Measurements from ENCODE around the gene EBF4. TPM values are rescaled to one million over a fixed set of nuclear protein-coding genes. Genes with fewer than 3 reads are reported as not detected.
A peak's percentile ranks its signal among the peaks of the same experiment; 100 is the strongest.

The EBF4 gene
- polyA plus RNA-seq, 1 experiment = 0.60 TPM

DNA sequence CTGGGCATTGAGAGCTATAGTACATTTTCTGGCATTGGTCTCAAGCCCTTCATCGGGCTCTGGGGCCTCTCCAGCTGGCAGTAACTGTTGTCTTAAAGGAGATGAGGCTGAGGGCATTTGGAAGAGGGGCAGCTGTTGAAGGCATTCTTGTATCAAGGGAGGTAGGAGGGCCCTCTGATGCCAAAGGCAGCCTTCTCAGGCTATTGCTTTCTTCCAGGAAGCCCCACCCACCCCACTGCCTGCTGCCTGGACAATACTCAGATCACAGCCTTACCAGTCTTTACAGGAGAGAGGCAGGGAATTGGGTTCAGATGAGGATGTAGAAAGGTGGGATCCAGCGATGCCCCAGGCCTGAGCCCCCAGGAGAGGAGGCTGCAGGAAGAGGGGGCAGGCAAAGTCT lies 61.8 kb downstream of the EBF4 start:
- CTCF ChIA-PET = interaction anchor here (1.0 to 4.3 kb wide), 4 partner anchors 86 to 247 kb away, joined by 3 to 40 read pairs (median 10); partner anchors contain the start of genes PCED1A and VPS16
- H3K27me3 ChIP-seq (ENCODE audit: control insufficient read depth, insufficient read depth, low read length) = peaks cover 75% of the 10 kb centered on the region
- no peak for DNase-seq (ENCODE audit: low read depth, low spot score)
- H3K9me3 ChIP-seq (ENCODE audit: control insufficient read depth, insufficient read depth, low read length) = no peaks in the 10 kb centered on the region; the same call in 1 of the 2 replicates
- TF ChIP-seq CTCF (IDR thresholded peaks at IDR 0.05; ENCODE audit: low read depth, low read length) = no peak
- H3K4me3 ChIP-seq (ENCODE audit: low read depth, low read length) = no peak overlapping the region
- H3K27ac ChIP-seq (ENCODE audit: low read depth, low read length) = no peak overlapping the region
- POLR2A ChIA-PET = no interaction called here

DNA sequence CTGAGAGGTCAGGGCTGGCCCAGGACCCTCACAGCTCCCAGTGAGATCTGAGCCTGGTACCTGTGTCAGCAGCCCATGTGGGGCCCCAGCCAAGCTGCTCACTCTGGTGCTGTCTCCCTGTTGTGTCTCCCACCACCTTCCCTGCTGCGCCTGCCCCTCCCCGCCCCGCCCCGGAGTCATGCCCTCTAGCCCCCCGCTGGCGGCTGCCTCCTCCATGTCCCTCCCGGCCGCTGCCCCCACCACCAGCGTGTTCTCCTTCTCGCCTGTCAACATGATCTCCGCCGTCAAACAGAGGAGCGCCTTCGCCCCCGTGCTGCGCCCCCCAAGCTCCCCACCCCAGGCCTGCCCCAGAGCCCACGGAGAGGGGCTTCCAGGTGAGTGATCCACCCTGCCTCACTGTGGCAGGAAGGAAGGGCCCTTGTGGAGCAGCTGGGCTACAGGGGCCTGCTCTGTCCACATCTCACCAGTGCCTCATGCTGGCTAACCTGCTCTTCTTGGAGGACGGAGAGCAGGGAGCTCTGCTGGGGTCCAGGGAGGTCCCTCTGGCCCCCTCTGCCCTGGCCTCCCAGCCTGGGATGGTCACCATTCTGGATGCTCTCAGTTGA lies 63.0 kb downstream of the EBF4 start:
- DNase-seq (ENCODE audit: low read depth, low spot score) = no peak
- H3K27me3 ChIP-seq (ENCODE audit: control insufficient read depth, insufficient read depth, low read length) = peaks cover 71% of the 10 kb centered on the region
- no peak for TF ChIP-seq CTCF (IDR thresholded peaks at IDR 0.05; ENCODE audit: low read depth, low read length)

DNA sequence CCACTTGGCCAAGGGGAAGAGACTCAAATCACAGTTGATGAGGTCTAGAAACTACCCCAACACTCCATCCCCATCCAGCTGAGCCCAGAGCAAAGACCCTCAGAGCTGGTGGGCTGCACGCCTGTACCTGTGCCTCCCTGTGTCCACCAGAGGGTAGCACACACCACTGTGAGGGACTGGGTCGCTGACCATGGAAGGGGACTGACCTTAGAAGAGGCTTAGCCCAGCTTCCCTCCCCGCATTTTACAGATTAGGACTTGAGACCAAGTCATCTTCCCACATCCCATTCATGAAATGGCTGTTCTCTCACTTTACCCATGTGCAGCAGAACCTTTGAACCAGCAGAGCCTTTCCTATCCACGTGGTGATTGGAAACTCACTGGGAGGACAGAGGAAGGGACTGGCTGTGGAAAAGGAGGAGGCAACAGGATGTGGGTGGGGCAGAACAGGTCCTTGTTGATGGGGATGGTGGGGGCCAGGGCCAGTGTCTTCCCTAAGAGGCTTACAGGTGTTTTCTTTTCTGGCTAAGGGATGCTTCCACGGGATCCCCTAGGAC lies 63.6 kb downstream of the EBF4 start:
- no peaks in the 10 kb centered on the region for H3K9me3 ChIP-seq (ENCODE audit: control insufficient read depth, insufficient read depth, low read length)
- H3K4me3 ChIP-seq (ENCODE audit: low read depth, low read length) = no peak overlapping the region
- ChIA-PET POLR2A (no interaction called here), CTCF (interaction anchor here (0.9 to 4.3 kb wide), 9 partner anchors 10 to 245 kb away, joined by 3 to 40 read pairs (median 4); no protein-coding TSS in a partner anchor)
- no peak overlapping the region for H3K27ac ChIP-seq (ENCODE audit: low read depth, low read length)
- TF ChIP-seq CTCF (IDR thresholded peaks at IDR 0.05; ENCODE audit: low read depth, low read length) = peak; percentile 85
- H3K27me3 ChIP-seq (ENCODE audit: control insufficient read depth, insufficient read depth, low read length) = peaks cover 65% of the 10 kb centered on the region
- DNase-seq (ENCODE audit: low read depth, low spot score) = peak; percentile 27

More for the DNA sequence above, 63.0 kb downstream of the EBF4 start:
- Histone ChIP-seq H3K27ac (ENCODE audit: low read depth, low read length) (no peak overlapping the region), H3K4me3 (ENCODE audit: low read depth, low read length) (no peak overlapping the region), H3K9me3 (ENCODE audit: control insufficient read depth, insufficient read depth, low read length) (no peaks in the 10 kb centered on the region)
- ChIA-PET POLR2A (interaction anchor here (0.7 kb wide), 1 partner anchor 35 kb away, joined by 8 read pairs; no protein-coding TSS in a partner anchor), CTCF (interaction anchor here (0.6 to 4.3 kb wide), 12 partner anchors 11 to 246 kb away, joined by 3 to 40 read pairs (median 4); partner anchors contain the start of genes PCED1A and VPS16)

DNA sequence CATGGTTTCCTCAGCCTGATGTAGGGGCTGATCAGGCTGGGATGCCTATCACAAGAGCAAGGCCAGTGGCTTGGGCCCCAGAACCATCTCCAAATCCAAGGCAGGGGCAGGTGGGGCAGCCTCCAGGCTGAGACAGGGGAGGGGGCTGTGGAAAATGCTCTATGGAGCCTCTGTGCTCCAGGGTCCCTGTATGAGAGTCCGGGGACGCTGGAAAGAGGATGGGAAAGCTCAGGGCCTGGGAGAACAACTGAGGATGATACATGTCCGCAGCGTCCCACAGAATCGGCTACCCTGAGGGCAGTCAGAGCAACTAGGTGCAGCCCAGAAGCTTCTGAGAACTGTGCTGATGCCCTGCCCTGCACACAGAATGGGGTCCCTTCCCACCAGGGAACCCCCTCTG lies 64.4 kb downstream of the EBF4 start:
- Histone ChIP-seq H3K4me3 (ENCODE audit: low read depth, low read length) (no peak overlapping the region), H3K27me3 (ENCODE audit: control insufficient read depth, insufficient read depth, low read length) (peaks cover 60% of the 10 kb centered on the region), H3K27ac (ENCODE audit: low read depth, low read length) (no peak overlapping the region), H3K9me3 (ENCODE audit: control insufficient read depth, insufficient read depth, low read length) (no peaks in the 10 kb centered on the region)
- no peak for TF ChIP-seq CTCF (IDR thresholded peaks at IDR 0.05; ENCODE audit: low read depth, low read length)
- ChIA-PET POLR2A (no interaction called here), CTCF (interaction anchor here (1.5 kb wide), 1 partner anchor 95 kb away, joined by 4 read pairs; no protein-coding TSS in a partner anchor)
- DNase-seq (ENCODE audit: low read depth, low spot score) = no peak

DNA sequence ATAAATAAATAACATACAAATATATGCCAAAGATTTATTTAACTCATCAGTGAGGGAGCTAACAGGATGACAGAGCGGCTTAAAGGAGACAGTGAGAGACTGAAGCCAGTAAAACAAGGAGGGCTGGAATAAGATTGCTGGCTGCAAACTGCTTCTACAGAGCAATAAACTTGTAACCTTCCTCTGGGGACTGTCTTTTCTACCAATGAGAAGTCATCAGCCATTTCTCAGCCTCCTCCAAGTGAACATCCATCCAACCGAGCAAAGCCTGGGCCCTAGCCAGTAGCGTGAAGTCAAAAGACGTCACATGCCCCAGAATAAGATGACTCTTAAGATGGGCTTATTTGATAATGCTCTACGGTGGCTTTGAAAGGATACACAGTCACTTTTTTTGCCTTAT lies 65.4 kb downstream of the EBF4 start:
- CTCF ChIA-PET = interaction anchor here (0.6 to 1.5 kb wide), 3 partner anchors 92 to 243 kb away, joined by 3 to 4 read pairs (median 4); no protein-coding TSS in a partner anchor
- DNase-seq (ENCODE audit: low read depth, low spot score) = no peak
- TF ChIP-seq CTCF (IDR thresholded peaks at IDR 0.05; ENCODE audit: low read depth, low read length) = no peak
- POLR2A ChIA-PET = no interaction called here
- Histone ChIP-seq H3K27me3 (ENCODE audit: control insufficient read depth, insufficient read depth, low read length) (peaks cover 54% of the 10 kb centered on the region), H3K9me3 (ENCODE audit: control insufficient read depth, insufficient read depth, low read length) (no peaks in the 10 kb centered on the region), H3K4me3 (ENCODE audit: low read depth, low read length) (no peak overlapping the region), H3K27ac (ENCODE audit: low read depth, low read length) (no peak overlapping the region)
